ENCODE data around the gene IFNAR1. TPM values are rescaled to one million over a fixed set of nuclear protein-coding genes. Genes with fewer than 3 reads are reported as not detected.

The IFNAR1 gene
- total and polyA plus RNA-seq, 2 donors (not counting 3 experiments of a cell fraction or from before 2014, with no cell fraction given), result 16.2 to 47.8 TPM

- CTCF ChIA-PET, result interaction anchor here (0.6 to 2.0 kb wide), 19 partner anchors 9 to 385 kb away, joined by 3 to 29 read pairs (median 4); partner anchors contain the start of genes IFNAR2 and TMEM50B
- intact Hi-C loops (cut with micrococcal nuclease) (loop anchor here (1.0 to 2.0 kb wide), 2 partner anchors 36 to 93 kb away; no protein-coding TSS in a partner anchor), dilution Hi-C loops (cut with MboI; ENCODE audit: extremely low pct_ligation_motif_present, low sequenced_read_pairs) (no loop called here)
- H4K20me1 ChIP-seq (replicated peaks; ENCODE audit: control insufficient read depth, extremely low read depth, insufficient read depth, low read length), result no peaks in the 10 kb centered on the region
- peaks cover 43% of the 10 kb centered on the region for H3K79me2 ChIP-seq (ENCODE audit: control insufficient read depth, insufficient read depth, low read length)
- no peaks in the 10 kb centered on the region for H3K9me1 ChIP-seq (replicated peaks; ENCODE audit: control insufficient read depth, extremely low read depth, insufficient read depth, low read length)
- POLR2A ChIA-PET, result interaction anchor here (1.0 to 1.7 kb wide), 2 partner anchors 36 to 59 kb away, joined by 4 to 5 read pairs; partner anchors contain the start of gene IL10RB
- H3K4me3 ChIP-seq (replicated peaks in 1 of 3; ENCODE audit: insufficient read depth in 1 of 3, low read depth in 1 of 3, low read length in 3 of 3), result peak overlapping the region; percentile 50 to 73 (median 65)
- FAIRE-seq (peak; percentile 69), DNase-seq (ENCODE audit: low read depth, low spot score) (peak; percentile 76)
- peaks cover 11% of the 10 kb centered on the region for H3K4me1 ChIP-seq (ENCODE audit: control insufficient read depth, extremely low read depth, insufficient read depth, low read length)
- H3K27me3 ChIP-seq (ENCODE audit: control insufficient read depth in 2 of 2, insufficient read depth in 2 of 2, low read length in 2 of 2), result no peaks in the 10 kb centered on the region
- H3K4me2 ChIP-seq (ENCODE audit: insufficient read depth, low read length), result peak overlapping the region; percentile 61
- peak overlapping the region; percentile 51 for H2AFZ ChIP-seq (ENCODE audit: low read depth, low read length)
- no peaks in the 10 kb centered on the region for H3K9me3 ChIP-seq (replicated peaks; ENCODE audit: control insufficient read depth, insufficient read depth, low read length)
- H3K27ac ChIP-seq (ENCODE audit: insufficient read depth, low read depth, low read length), result peak overlapping the region; percentile 46
- peak overlapping the region; percentile 70 for H3K9ac ChIP-seq (replicated peaks; ENCODE audit: extremely low read depth, insufficient read depth, low read length)
- TSS peak; percentile 37 for BruUV-seq (replicated peaks)
- no peaks in the 10 kb centered on the region for H3K36me3 ChIP-seq (ENCODE audit: control insufficient read depth in 2 of 2, extremely low read depth in 1 of 2, insufficient read depth in 2 of 2, low read length in 2 of 2)
- no peak for TF ChIP-seq MYC (IDR thresholded peaks at IDR 0.05; ENCODE audit: low read depth, low read length)
- TF ChIP-seq POLR2A (IDR thresholded peaks at IDR 0.05; ENCODE audit: low read depth, low read length), result peak; percentile 58
- TF ChIP-seq POLR2AphosphoS5 (IDR thresholded peaks at IDR 0.05; ENCODE audit: insufficient read depth, low read depth, low read length), result no peak
- no peak for TF ChIP-seq CTCF (IDR thresholded peaks at IDR 0.05; ENCODE audit: extremely low read depth in 1 of 2, insufficient read depth in 1 of 2, low read depth in 1 of 2, low read length in 2 of 2)
These were observed 675 bp downstream of the IFNAR1 start for GRCh38 chr21:33325222-33326067.
